ENCODE results near the gene SPPL2C.
A peak's percentile ranks its signal among the peaks of the same experiment; 100 is the strongest.
"Not testable (repeated sequence)": the region's sequence is repeated elsewhere in the genome, so short reads cannot be mapped to it uniquely, and the experiment has no call there.

The SPPL2C gene

GRCh38 chr17:45851464-45851863, 6.8 kb downstream of the SPPL2C start:
- no peak for DNase-seq

- DNase-seq = no peak
These were observed 7.2 kb downstream of the SPPL2C start for GRCh38 chr17:45851873-45852272.

GRCh38 chr17:45852535-45853297, 8.0 kb downstream of the SPPL2C start:
- peak; percentile 39 for DNase-seq

- DNase-seq = no peak
These were observed 9.5 kb downstream of the SPPL2C start for GRCh38 chr17:45854209-45854608.

- DNase-seq = no peak
These were observed 11.1 kb downstream of the SPPL2C start for GRCh38 chr17:45855691-45856336.

- DNase-seq = no peak
These were observed 13.5 kb downstream of the SPPL2C start for GRCh38 chr17:45857977-45858708.

- no peak for DNase-seq
These were observed 16.5 kb downstream of the SPPL2C start for GRCh38 chr17:45861165-45861564.

- DNase-seq = not testable (repeated sequence)
These were observed 17.4 kb downstream of the SPPL2C start for GRCh38 chr17:45862127-45862526.

GRCh38 chr17:45863857-45864654, 19.4 kb downstream of the SPPL2C start:
- no peak for DNase-seq

- DNase-seq = no peak
These were observed 22.5 kb downstream of the SPPL2C start for GRCh38 chr17:45867171-45867570.

GRCh38 chr17:45867702-45868101, 23.0 kb downstream of the SPPL2C start:
- DNase-seq = no peak

- no peak for DNase-seq
These were observed 23.6 kb downstream of the SPPL2C start for GRCh38 chr17:45868276-45868675.

- DNase-seq = no peak
These were observed 25.1 kb downstream of the SPPL2C start for GRCh38 chr17:45869676-45870341.

GRCh38 chr17:45870342-45870974, 25.8 kb downstream of the SPPL2C start:
- DNase-seq = no peak

GRCh38 chr17:45871718-45872117, 27.0 kb downstream of the SPPL2C start:
- no peak for DNase-seq

- DNase-seq = peak; percentile 30
These were observed 29.0 kb downstream of the SPPL2C start for GRCh38 chr17:45873728-45874127.

GRCh38 chr17:45874151-45874550, 29.5 kb downstream of the SPPL2C start:
- DNase-seq = no peak

- DNase-seq = no peak
These were observed 31.9 kb downstream of the SPPL2C start for GRCh38 chr17:45876539-45876938.

GRCh38 chr17:45877467-45877866, 32.8 kb downstream of the SPPL2C start:
- DNase-seq = no peak

GRCh38 chr17:45883063-45883462, 38.4 kb downstream of the SPPL2C start:
- DNase-seq = no peak

- DNase-seq = no peak
These were observed 42.2 kb downstream of the SPPL2C start for GRCh38 chr17:45886852-45887251.

- no peak for DNase-seq
These were observed 43.7 kb downstream of the SPPL2C start for GRCh38 chr17:45888392-45888791.

Data from NCI-H2227 treated with DMSO at 0.1 percent for 48 hours (cell line).